Mesenchymal stem cell (in vitro differentiated cells and primary cell): Measurements from ENCODE around the gene TNNI3.

ENCODE experiments used
- DNase-seq: peaks from one replicate; pipeline ENCODE4 v3.0.0-alpha.2; 2013
- H2AFZ ChIP-seq: one replicate; pipeline ENCODE4 v1.6.1; 2013; ENCODE audit warnings: low read depth, mild to moderate bottlenecking, control low read depth, inconsistent platforms, low read length, moderate library complexity
- H2AK5ac ChIP-seq: 2 replicates; pipeline ENCODE4 v1.6.1; 2013; ENCODE audit warnings: low read length, moderate library complexity, mild to moderate bottlenecking, inconsistent platforms; ENCODE audit not compliant: severe bottlenecking
- H2BK120ac ChIP-seq: one replicate; pipeline ENCODE4 v1.6.1; 2013; ENCODE audit warnings: low read depth, mild to moderate bottlenecking, inconsistent platforms, low read length, moderate library complexity
- H2BK12ac ChIP-seq, 2 experiments: one replicate each; pipeline ENCODE4 v1.6.1; 2013; ENCODE audit warnings: inconsistent platforms in 2 of 2, low read length in 2 of 2, mild to moderate bottlenecking in 2 of 2, moderate library complexity in 2 of 2, control low read depth in 1 of 2
- H2BK15ac ChIP-seq: one replicate; pipeline ENCODE4 v1.6.1; 2013; ENCODE audit warnings: mild to moderate bottlenecking, low read depth, inconsistent platforms; ENCODE audit not compliant: poor library complexity, severe bottlenecking
- H2BK5ac ChIP-seq: 2 replicates; pipeline ENCODE4 v1.6.1; 2013; ENCODE audit warnings: low read depth, mild to moderate bottlenecking, low read length, control low read depth, inconsistent platforms; ENCODE audit not compliant: poor library complexity, severe bottlenecking
- H3K14ac ChIP-seq, 2 experiments: one replicate each; pipeline ENCODE4 v1.6.1; 2013; ENCODE audit warnings: inconsistent platforms in 2 of 2, low read length in 2 of 2, control low read depth in 1 of 2, mild to moderate bottlenecking in 1 of 2, moderate library complexity in 1 of 2
- H3K18ac ChIP-seq, 2 experiments: one replicate each; pipeline ENCODE4 v1.6.1; 2013; ENCODE audit warnings: inconsistent platforms in 2 of 2, low read length in 2 of 2, control low read depth in 1 of 2, low read depth in 1 of 2, mild to moderate bottlenecking in 1 of 2
- H3K23ac ChIP-seq, 2 experiments: one replicate each; pipeline ENCODE4 v1.6.1; 2013; ENCODE audit warnings: inconsistent platforms in 2 of 2, low read length in 2 of 2, mild to moderate bottlenecking in 2 of 2, moderate library complexity in 2 of 2, control low read depth in 1 of 2
- H3K27ac ChIP-seq: 2 replicates; pipeline ENCODE4 v1.5.1; 2013; ENCODE audit warnings: mild to moderate bottlenecking, moderate library complexity, low read length, control low read depth, inconsistent platforms; ENCODE audit not compliant: poor library complexity, severe bottlenecking
- H3K27me3 ChIP-seq, 2 experiments: 2 replicates each; pipeline versions ENCODE4 v1.6.1 to v1.7.0; 2013; ENCODE audit warnings: low read length in 2 of 2, mild to moderate bottlenecking in 2 of 2, moderate library complexity in 2 of 2, control low read depth in 1 of 2, inconsistent platforms in 1 of 2; ENCODE audit not compliant: control insufficient read depth in 1 of 2, insufficient read depth in 1 of 2
- H3K36me3 ChIP-seq, 2 experiments: 2 replicates each; pipeline versions ENCODE4 v1.6.1 to v1.7.0; 2013; ENCODE audit warnings: low read length in 2 of 2, control low read depth in 1 of 2, inconsistent platforms in 1 of 2, low read depth in 1 of 2, mild to moderate bottlenecking in 1 of 2; ENCODE audit not compliant: insufficient read depth in 2 of 2, control insufficient read depth in 1 of 2
- H3K4ac ChIP-seq, 2 experiments: one replicate each; pipeline ENCODE4 v1.6.1; 2013; ENCODE audit warnings: inconsistent platforms in 2 of 2, low read length in 2 of 2, mild to moderate bottlenecking in 2 of 2, moderate library complexity in 2 of 2, control low read depth in 1 of 2, low read depth in 1 of 2
- H3K4me1 ChIP-seq: 2 replicates; pipeline ENCODE4 v1.6.1; 2013; ENCODE audit warnings: low read depth, low read length, control low read depth; ENCODE audit not compliant: control insufficient read depth, insufficient read depth
- H3K4me2 ChIP-seq: 2 replicates; pipeline ENCODE4 v1.6.1; 2013; ENCODE audit warnings: low read length, mild to moderate bottlenecking, inconsistent platforms; ENCODE audit not compliant: poor library complexity, severe bottlenecking
- H3K4me3 ChIP-seq, 2 experiments: 2 replicates each; pipeline versions ENCODE4 v1.5.1 to v1.7.0; 2013; ENCODE audit warnings: low read length in 2 of 2, mild to moderate bottlenecking in 2 of 2, control low read depth in 1 of 2, low read depth in 1 of 2; ENCODE audit not compliant: insufficient read depth in 1 of 2
- H3K79me1 ChIP-seq: replicated peaks from 2 replicates; pipeline ENCODE4 v1.6.1; 2013; ENCODE audit warnings: mild to moderate bottlenecking, control low read depth, low read length, inconsistent platforms; ENCODE audit not compliant: poor library complexity, severe bottlenecking
- H3K9ac ChIP-seq: 2 replicates; pipeline ENCODE4 v1.7.0; 2013; ENCODE audit warnings: mild to moderate bottlenecking, low read length, moderate library complexity
- H3K9me3 ChIP-seq: 2 replicates; pipeline ENCODE4 v1.7.0; 2013; ENCODE audit warnings: mild to moderate bottlenecking, low read length; ENCODE audit not compliant: control insufficient read depth
- H4K8ac ChIP-seq: one replicate; pipeline ENCODE4 v1.6.1; 2013; ENCODE audit warnings: inconsistent platforms, mild to moderate bottlenecking, low read length, moderate library complexity
- H4K91ac ChIP-seq: one replicate; pipeline ENCODE4 v1.6.1; 2013; ENCODE audit warnings: mild to moderate bottlenecking, low read length, inconsistent platforms
- WGBS: methylation state at CpG from one replicate; pipeline ENCODE4 v1.1.7; 2013; ENCODE audit warnings: mixed read lengths; 5-methylcytosine and 5-hydroxymethylcytosine counted together

The TNNI3 gene

GRCh38 chr19:55131421-55131820, 26.1 kb downstream of the TNNI3 start:
- no peak for DNase-seq
- no peak overlapping the region for H3K4me3 ChIP-seq
- H2AFZ ChIP-seq = no peak overlapping the region
- H3K36me3 ChIP-seq = no peaks in the 10 kb centered on the region
- H3K4me2 ChIP-seq = no peak overlapping the region
- no peak overlapping the region for H2BK120ac ChIP-seq
- peaks cover 20 to 52% of the 10 kb centered on the region in 2 experiments for H3K27me3 ChIP-seq
- H2BK15ac ChIP-seq = no peak overlapping the region
- no peaks in the 10 kb centered on the region for H3K79me1 ChIP-seq
- H3K9me3 ChIP-seq = no peaks in the 10 kb centered on the region
- H3K9ac ChIP-seq = no peak overlapping the region
- H2BK5ac ChIP-seq = no peak overlapping the region
- H4K91ac ChIP-seq = no peak overlapping the region
- H4K8ac ChIP-seq = no peak overlapping the region
- H3K18ac ChIP-seq = no peak overlapping the region
- no peak overlapping the region for H2AK5ac ChIP-seq
- no peaks in the 10 kb centered on the region for H3K4me1 ChIP-seq
- no peak overlapping the region for H3K27ac ChIP-seq
- no peak overlapping the region for H3K23ac ChIP-seq
- 89% methylated on average over 13 of the region's 16 CpGs for WGBS
- H2BK12ac ChIP-seq = no peak overlapping the region
- no peak overlapping the region for H3K4ac ChIP-seq
- H3K14ac ChIP-seq = no peak overlapping the region

GRCh38 chr19:55119053-55119452, 38.5 kb downstream of the TNNI3 start:
- H2AK5ac ChIP-seq = no peak overlapping the region
- H3K27me3 ChIP-seq = peaks cover 5 to 7% of the 10 kb centered on the region in 2 experiments
- H2BK5ac ChIP-seq = no peak overlapping the region
- no peak overlapping the region for H2BK120ac ChIP-seq
- H2BK15ac ChIP-seq = no peak overlapping the region
- H2BK12ac ChIP-seq = no peak overlapping the region
- H3K4me1 ChIP-seq = peaks cover 32% of the 10 kb centered on the region
- H4K8ac ChIP-seq = peak overlapping the region; percentile 77
- H3K14ac ChIP-seq = no peak overlapping the region
- H3K4me3 ChIP-seq = peak overlapping the region in 1 of 2 experiments; percentile 88
- no peak overlapping the region for H3K27ac ChIP-seq
- 94% methylated on average over 14 of the region's 14 CpGs for WGBS
- H3K36me3 ChIP-seq = peaks cover 0 to 10% of the 10 kb centered on the region in 2 experiments
- H3K79me1 ChIP-seq = peaks cover 3% of the 10 kb centered on the region
- H3K9me3 ChIP-seq = no peaks in the 10 kb centered on the region
- H3K4me2 ChIP-seq = no peak overlapping the region
- no peak overlapping the region for H3K23ac ChIP-seq
- peak; percentile 23 for DNase-seq
- no peak overlapping the region for H3K4ac ChIP-seq
- H4K91ac ChIP-seq = no peak overlapping the region
- H3K9ac ChIP-seq = peak overlapping the region; percentile 92
- no peak overlapping the region for H3K18ac ChIP-seq
- peak overlapping the region; percentile 76 for H2AFZ ChIP-seq

- H2BK120ac ChIP-seq = no peak overlapping the region
- peak overlapping the region; percentile 7 to 49 for H3K4ac ChIP-seq
- WGBS = 16% methylated on average over 21 of the region's 22 CpGs
These were observed 39.0 kb downstream of the TNNI3 start for GRCh38 chr19:55118401-55118991.

GRCh38 chr19:55117663-55118391, 39.7 kb downstream of the TNNI3 start:
- H3K9me3 ChIP-seq = no peaks in the 10 kb centered on the region
- DNase-seq = peak; percentile 99
- H2AFZ ChIP-seq = peak overlapping the region; percentile 76
- under 1% methylated on average over 43 of the region's 44 CpGs for WGBS
- H3K27me3 ChIP-seq = peaks cover 0 to 3% of the 10 kb centered on the region in 2 experiments
- H3K18ac ChIP-seq = no peak overlapping the region
- no peak overlapping the region for H2AK5ac ChIP-seq
- H3K9ac ChIP-seq = peak overlapping the region; percentile 92
- no peak overlapping the region for H3K23ac ChIP-seq
- no peak overlapping the region for H3K4ac ChIP-seq
- no peak overlapping the region for H4K91ac ChIP-seq
- peaks cover 7% of the 10 kb centered on the region for H3K79me1 ChIP-seq
- H3K4me3 ChIP-seq = peak overlapping the region; percentile 73 to 88
- peaks cover 0 to 16% of the 10 kb centered on the region in 2 experiments for H3K36me3 ChIP-seq
- H2BK12ac ChIP-seq = no peak overlapping the region
- H3K4me2 ChIP-seq = peak overlapping the region; percentile 84
- H3K27ac ChIP-seq = peak overlapping the region; percentile 5
- no peak overlapping the region for H2BK120ac ChIP-seq
- no peak overlapping the region for H2BK15ac ChIP-seq
- H3K4me1 ChIP-seq = peaks cover 44% of the 10 kb centered on the region
- H4K8ac ChIP-seq = no peak overlapping the region
- H2BK5ac ChIP-seq = no peak overlapping the region
- H3K14ac ChIP-seq = no peak overlapping the region

More at GRCh38 chr19:55118401-55118991, 39.0 kb downstream of the TNNI3 start:
- DNase-seq = no peak
- Histone ChIP-seq H2AFZ (peak overlapping the region; percentile 76), H3K4me2 (peak overlapping the region; percentile 84), H3K14ac (no peak overlapping the region), H4K8ac (peak overlapping the region; percentile 77), H4K91ac (peak overlapping the region; percentile 34), H3K36me3 (peaks cover 0 to 13% of the 10 kb centered on the region in 2 experiments), H3K27ac (no peak overlapping the region), H3K23ac (peak overlapping the region in 1 of 2 experiments; percentile 54), H3K79me1 (peaks cover 3% of the 10 kb centered on the region), H3K4me1 (peaks cover 37% of the 10 kb centered on the region), H3K4me3 (peak overlapping the region in 1 of 2 experiments; percentile 88), H3K9ac (peak overlapping the region; percentile 92), H2BK5ac (no peak overlapping the region), H2BK12ac (no peak overlapping the region), H3K27me3 (peaks cover 3 to 4% of the 10 kb centered on the region in 2 experiments), H2AK5ac (no peak overlapping the region), H2BK15ac (no peak overlapping the region), H3K9me3 (no peaks in the 10 kb centered on the region), H3K18ac (peak overlapping the region in 1 of 2 experiments; percentile 35)
